GM23338 (cell line): ENCODE data around the gene AMBP. TPM values are rescaled to one million over a fixed set of nuclear protein-coding genes. Genes with fewer than 3 reads are reported as not detected.

Experiments
- ATAC-seq: fragments of 200-7000 bp; cut with Tn5 transposase; 3 replicates; pipeline ENCODE4 v1.9.1; 2020
- DNase-seq: peaks from one replicate; pipeline ENCODE4 v3.0.0-alpha.2; 2015; ENCODE audit warnings: low spot score
- H2AFZ ChIP-seq: fragments of 200-600 bp; sonication (generic); 2 replicates; pipeline ENCODE4 v1.8.0; 2016; ENCODE audit warnings: antibody characterized with exemption, mild to moderate bottlenecking, moderate library complexity
- H3F3A ChIP-seq: fragments of 200-600 bp; sonication (generic); replicated peaks from 2 replicates; pipeline ENCODE4 v1.8.0; 2017; ENCODE audit warnings: antibody characterized with exemption, mixed run types, low read depth
- H3K27ac ChIP-seq: fragments of 200-600 bp; sonication (generic); 2 replicates; pipeline ENCODE4 v1.6.1; 2016; ENCODE audit warnings: low read depth
- H3K27me3 ChIP-seq: fragments of 200-600 bp; sonication (generic); 2 replicates; pipeline ENCODE4 v1.8.0; 2016; ENCODE audit warnings: mild to moderate bottlenecking, mixed run types, moderate library complexity; ENCODE audit not compliant: insufficient read depth
- H3K36me3 ChIP-seq: fragments of 200-600 bp; sonication (generic); 2 replicates; pipeline ENCODE4 v1.8.0; 2016; ENCODE audit warnings: mild to moderate bottlenecking; ENCODE audit not compliant: insufficient read depth
- H3K4me1 ChIP-seq: fragments of 200-600 bp; sonication (generic); 2 replicates; pipeline ENCODE4 v1.8.0; 2016; ENCODE audit warnings: mild to moderate bottlenecking, moderate library complexity; ENCODE audit not compliant: insufficient read depth
- H3K4me2 ChIP-seq: fragments of 200-600 bp; sonication (generic); 2 replicates; pipeline ENCODE4 v1.7.1; 2017; ENCODE audit warnings: mixed run types
- H3K4me3 ChIP-seq: fragments of 200-600 bp; sonication (generic); 2 replicates; pipeline ENCODE4 v1.6.1; 2016; ENCODE audit warnings: mixed run types
- H3K79me2 ChIP-seq: fragments of 200-600 bp; sonication (generic); replicated peaks from 2 replicates; pipeline ENCODE4 v1.8.0; 2017; ENCODE audit warnings: mild to moderate bottlenecking; ENCODE audit not compliant: insufficient read depth
- H3K9me2 ChIP-seq: fragments of 200-600 bp; sonication (generic); 2 replicates; pipeline ENCODE4 v1.8.0; 2017; ENCODE audit not compliant: insufficient read depth
- H4K20me1 ChIP-seq: fragments of 200-600 bp; sonication (generic); replicated peaks from 2 replicates; pipeline ENCODE4 v1.8.0; 2017; ENCODE audit warnings: mild to moderate bottlenecking; ENCODE audit not compliant: insufficient read depth
- H3K27ac Mint-ChIP-seq: 2 replicates; pipeline ENCODE4 v1.8.0; 2020; ENCODE audit warnings: inconsistent platforms, mild to moderate bottlenecking, moderate library complexity, mixed read lengths
- H3K27me3 Mint-ChIP-seq: 3 replicates; pipeline ENCODE4 v1.8.0; 2022; ENCODE audit warnings: low read depth, mild to moderate bottlenecking, moderate library complexity, mixed read lengths, inconsistent platforms; ENCODE audit not compliant: insufficient read depth, poor library complexity
- H3K36me3 Mint-ChIP-seq: 3 replicates; pipeline ENCODE4 v1.8.0; 2021; ENCODE audit warnings: low read depth, mild to moderate bottlenecking, inconsistent platforms, moderate library complexity, mixed read lengths
- H3K4me1 Mint-ChIP-seq: 3 replicates; pipeline ENCODE4 v1.8.0; 2020; ENCODE audit warnings: mild to moderate bottlenecking, inconsistent platforms, mixed read lengths
- H3K4me3 Mint-ChIP-seq: 3 replicates; pipeline ENCODE4 v1.8.0; 2021; ENCODE audit warnings: moderate library complexity, mild to moderate bottlenecking, inconsistent platforms, mixed read lengths
- H3K9me3 Mint-ChIP-seq: 3 replicates; pipeline ENCODE4 v1.8.0; 2020; ENCODE audit warnings: moderate library complexity, mild to moderate bottlenecking, inconsistent platforms, mixed read lengths
- CREB1 ChIP-seq: fragments of 250-450 bp; sonication (Bioruptor Pico); IDR thresholded peaks from 2 replicates; pipeline ENCODE4 v1.5.0; 2020; ENCODE audit warnings: low read depth, mild to moderate bottlenecking, moderate library complexity
- CTCF ChIP-seq, 2 experiments: fragments of 200-600 bp in 1 of 2; sonication (generic) in 1 of 2; conservative IDR thresholded peaks; 2 replicates each; pipeline versions ENCODE4 v1.5.1 to v1.6.1; 2016 to 2017; ENCODE audit warnings: antibody characterized with exemption in 2 of 2, low read depth in 2 of 2, mild to moderate bottlenecking in 2 of 2, moderate library complexity in 1 of 2
- ETS1 ChIP-seq: IDR thresholded peaks from 2 replicates; pipeline ENCODE4 v1.6.1; 2016; ENCODE audit warnings: antibody characterized with exemption
- EZH2 ChIP-seq: fragments of 200-600 bp; sonication (generic); IDR thresholded peaks from one replicate; pipeline ENCODE4 v1.8.0; 2017; ENCODE audit warnings: antibody characterized with exemption, mild to moderate bottlenecking, low read depth; ENCODE audit not compliant: unreplicated experiment
- EZH2phosphoT487 ChIP-seq: fragments of 200-600 bp; sonication (generic); IDR thresholded peaks from one replicate; pipeline ENCODE4 v1.8.1; 2018; ENCODE audit warnings: antibody characterized with exemption; ENCODE audit not compliant: unreplicated experiment
- JUNB ChIP-seq: IDR thresholded peaks from one replicate; pipeline ENCODE4 v1.6.1; 2016; ENCODE audit warnings: antibody characterized with exemption; ENCODE audit not compliant: unreplicated experiment
- NANOG ChIP-seq: IDR thresholded peaks from 2 replicates; pipeline ENCODE4 v1.6.1; 2016; ENCODE audit warnings: antibody characterized with exemption, borderline replicate concordance
- POLR2AphosphoS5 ChIP-seq: IDR thresholded peaks from 2 replicates; pipeline ENCODE4 v1.6.1; 2016; ENCODE audit warnings: antibody characterized with exemption, low read depth
- REST ChIP-seq: IDR thresholded peaks from one replicate; pipeline ENCODE4 v1.6.1; 2018; ENCODE audit warnings: antibody characterized with exemption; ENCODE audit not compliant: unreplicated experiment
- STAT1 ChIP-seq: IDR thresholded peaks from one replicate; pipeline ENCODE4 v1.6.1; 2016; ENCODE audit warnings: antibody characterized with exemption; ENCODE audit not compliant: unreplicated experiment
- ZNF114 ChIP-seq: fragments of 250-450 bp; sonication (Bioruptor Pico); IDR thresholded peaks from 2 replicates; pipeline ENCODE4 v1.5.0; 2020; ENCODE audit warnings: mild to moderate bottlenecking, moderate library complexity
- ZNF331 ChIP-seq: fragments of 250-450 bp; sonication (Bioruptor Pico); IDR thresholded peaks from 2 replicates; pipeline ENCODE4 v1.5.0; 2020; ENCODE audit warnings: low read depth, mild to moderate bottlenecking, moderate library complexity
- ZNF462 ChIP-seq: fragments of 250-450 bp; sonication (Bioruptor Pico); IDR thresholded peaks from 2 replicates; pipeline ENCODE4 v1.5.0; 2020; ENCODE audit warnings: mild to moderate bottlenecking, moderate library complexity
- polyA plus RNA-seq: library from polyadenylated mRNA; unstranded; fragments of >200 nt; fragmentation: Nextera tagmentation; extraction: Ambion mirVana; gene quantifications from 2 replicates; pipeline ENCODE4 v1.2.1, GENCODE V29; 2016
- total RNA-seq: library from RNA; depleted of rRNA; stranded (reverse); fragments of >200 nt; shearing (Covaris generic); gene quantifications from 2 replicates; pipeline ENCODE4 v1.2.3, GENCODE V29; 2014

The AMBP gene
- total and polyA plus RNA-seq, 2 experiments from 2014 or later: 1.3 to 2.0 TPM

- Histone ChIP-seq H3K4me3 (no peak overlapping the region), H3K4me2 (no peak overlapping the region), H3K36me3 (no peaks in the 10 kb centered on the region), H3K4me1 (peaks cover 13% of the 10 kb centered on the region), H3K79me2 (no peaks in the 10 kb centered on the region), H3K27ac (no peak overlapping the region), H3K27me3 (peaks cover 28% of the 10 kb centered on the region), H3F3A (no peaks in the 10 kb centered on the region), H4K20me1 (no peaks in the 10 kb centered on the region), H3K9me2 (no peaks in the 10 kb centered on the region), H2AFZ (no peak overlapping the region)
- H3K9me3 Mint-ChIP-seq: no peaks in the 10 kb centered on the region
- peaks cover 14% of the 10 kb centered on the region for H3K4me1 Mint-ChIP-seq
- H3K4me3 Mint-ChIP-seq: no peak overlapping the region
- H3K36me3 Mint-ChIP-seq: no peaks in the 10 kb centered on the region; the same call in 2 of the 3 replicates
- H3K27me3 Mint-ChIP-seq: peaks cover 34% of the 10 kb centered on the region
- H3K27ac Mint-ChIP-seq: no peak overlapping the region
- no peak for ATAC-seq
- DNase-seq: no peak
- no peak for TF ChIP-seq ZNF331
- TF ChIP-seq NANOG: no peak
- TF ChIP-seq ZNF114 (CRISPR knock-in tag): no peak
- TF ChIP-seq POLR2AphosphoS5: no peak
- TF ChIP-seq REST: no peak
- TF ChIP-seq STAT1: no peak
- TF ChIP-seq CTCF (conservative IDR thresholded peaks at IDR 0.05; ENCODE audit: low read depth in 2 of 2): no peak
- TF ChIP-seq ETS1: no peak
- TF ChIP-seq JUNB: no peak
- no peak for TF ChIP-seq ZNF462 (CRISPR knock-in tag)
- TF ChIP-seq EZH2phosphoT487: no peak
- no peak for TF ChIP-seq CREB1 (CRISPR knock-in tag)
- TF ChIP-seq EZH2: no peak
Measured at GRCh38 chr9:114094971-114095370, 16.9 kb upstream of the AMBP start.
